Measurements from ENCODE around the gene ARL14. TPM values are rescaled to one million over a fixed set of nuclear protein-coding genes. Genes with fewer than 3 reads are reported as not detected.

The ARL14 gene
- total and polyA plus RNA-seq, 2 of the 13 experiments (the other 11 are each of a cell fraction or from before 2014, with no cell fraction given) = 0.11 TPM; not detected in 1

GRCh38 chr3:160665784-160666526 lies 11.0 kb upstream of the ARL14 start:
- BruUV-seq (replicated peaks) = no TSS peak
- H3K27me3 ChIP-seq (ENCODE audit: control insufficient read depth in 1 of 2, insufficient read depth in 2 of 2, low read length in 2 of 2) = no peaks in the 10 kb centered on the region
- no peak overlapping the region for H2AFZ ChIP-seq (ENCODE audit: low read length)
- POLR2A ChIA-PET = no interaction called here
- no peaks in the 10 kb centered on the region for H4K20me1 ChIP-seq (ENCODE audit: insufficient read depth, low read length)
- no peak for ATAC-seq
- in situ Hi-C loops (cut with HindIII; ENCODE audit: extremely low pct_ligation_motif_present, low pct_unique_long_range_greater_than_20kb) = no loop called here
- no peak overlapping the region for H3K27ac ChIP-seq (ENCODE audit: extremely low read length, insufficient read depth, low read length)
- H3K4me2 ChIP-seq (ENCODE audit: low read depth, low read length) = no peak overlapping the region
- 42% methylated on average over 4 of the region's 4 CpGs for WGBS (ENCODE audit: low lambda C conversion rate)
- H3K36me3 ChIP-seq (replicated peaks in 1 of 2; ENCODE audit: control insufficient read depth in 1 of 2, insufficient read depth in 2 of 2, low read length in 2 of 2) = no peaks in the 10 kb centered on the region
- no peak overlapping the region for H3K9ac ChIP-seq (ENCODE audit: insufficient read depth, low read depth, low read length)
- CTCF ChIA-PET (ENCODE audit: low intra/inter-chr PET ratio, low total read pairs) = no interaction called here
- H3K9me3 ChIP-seq (ENCODE audit: low read length) = no peaks in the 10 kb centered on the region
- TF ChIP-seq ZBTB8A (CRISPR knock-in tag; IDR thresholded peaks at IDR 0.05; ENCODE audit: borderline replicate concordance, low read depth) (no peak), ESRRA (CRISPR knock-in tag; IDR thresholded peaks at IDR 0.05; ENCODE audit: low read depth) (no peak), ARID2 (CRISPR knock-in tag; IDR thresholded peaks at IDR 0.05; ENCODE audit: borderline replicate concordance) (no peak), ATF3 (CRISPR knock-in tag; IDR thresholded peaks at IDR 0.05) (no peak), ZNF180 (CRISPR knock-in tag; IDR thresholded peaks at IDR 0.05; ENCODE audit: borderline replicate concordance, low read depth) (no peak), MTF2 (CRISPR knock-in tag; IDR thresholded peaks at IDR 0.05; ENCODE audit: borderline replicate concordance) (no peak), KMT2B (CRISPR knock-in tag; IDR thresholded peaks at IDR 0.05) (no peak), MYC (CRISPR knock-in tag; IDR thresholded peaks at IDR 0.05; ENCODE audit: borderline replicate concordance) (no peak), MXD1 (CRISPR knock-in tag; IDR thresholded peaks at IDR 0.05) (no peak), REXO4 (CRISPR knock-in tag; IDR thresholded peaks at IDR 0.05; ENCODE audit: borderline replicate concordance) (no peak), DNMT3B (CRISPR knock-in tag; conservative IDR thresholded peaks at IDR 0.05) (no peak), IRF2 (CRISPR knock-in tag; IDR thresholded peaks at IDR 0.05) (no peak)
- no peak for DNase-seq (ENCODE audit: low spot score)
- intact Hi-C loops (cut with micrococcal nuclease; ENCODE audit: unreplicated experiment) = no loop called here
- H3K4me1 ChIP-seq (ENCODE audit: insufficient read depth, low read length) = no peaks in the 10 kb centered on the region
- no peak for FAIRE-seq
- H3K4me3 ChIP-seq (replicated peaks in 1 of 3; ENCODE audit: insufficient read depth in 1 of 3, low read depth in 2 of 3, low read length in 3 of 3) = no peak overlapping the region
- no peaks in the 10 kb centered on the region for H3K79me2 ChIP-seq (ENCODE audit: insufficient read depth, low read length)
